HL-60/S4 treated with retinoic acid at 250 ng/mL for 4 days and 3 days (cell line): ENCODE results near the gene STYK1.
"Not testable (repeated sequence)": the region's sequence is repeated elsewhere in the genome, so short reads cannot be mapped to it uniquely, and the experiment has no call there.

Source experiments
- in situ Hi-C: fragments of 300-500 bp; cut with MboI; formaldehyde crosslinking; loops from 2 replicates; pipeline ENCODE4 v1.7.0; 2022; ENCODE audit warnings: low sequenced_read_pairs

STYK1 gene

DNA sequence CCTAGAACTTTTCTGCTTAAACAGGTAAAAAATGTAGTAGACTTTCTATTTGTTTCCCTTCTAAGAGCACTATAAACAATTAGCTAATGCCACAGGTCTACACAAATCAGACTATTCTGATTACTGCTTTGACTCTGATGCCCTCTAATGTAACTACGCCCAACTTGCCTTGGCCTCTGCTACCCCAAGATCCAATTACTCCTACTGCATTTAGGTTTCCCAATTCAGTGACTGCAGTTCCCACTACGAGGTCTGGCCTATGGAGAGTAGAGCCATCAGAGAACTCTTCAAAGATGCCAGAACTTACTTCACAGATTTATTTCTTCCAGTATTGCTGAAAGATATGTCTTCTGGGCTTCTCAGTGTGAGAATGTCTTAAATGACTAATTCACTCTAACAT lies 15.3 kb upstream of the STYK1 start:
- in situ Hi-C loops, result no loop called here

GRCh38 chr12:10688042-10688441 lies 14.2 kb upstream of the STYK1 start:
- in situ Hi-C loops, result no loop called here

- in situ Hi-C loops, result no loop called here
These were observed 1.5 kb downstream of the STYK1 start for GRCh38 chr12:10672231-10672868.

DNA sequence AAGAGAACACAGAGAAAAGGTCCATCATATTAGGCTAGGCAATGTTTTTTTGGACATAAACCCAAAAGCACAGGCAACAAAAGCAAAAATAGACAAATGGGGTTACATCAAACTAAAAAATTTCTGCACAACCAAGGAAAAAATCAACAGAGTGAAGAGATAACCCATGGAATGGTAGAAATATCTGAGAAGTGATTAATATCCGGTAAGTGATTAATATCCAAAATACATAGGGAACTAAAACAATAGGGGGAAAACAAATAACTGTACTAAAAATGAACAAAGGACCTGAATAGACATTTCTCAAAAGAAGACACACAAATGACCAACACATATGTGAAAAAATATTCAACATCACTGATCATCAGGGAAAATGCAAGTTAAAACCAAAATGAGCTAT lies 4.3 kb downstream of the STYK1 start:
- in situ Hi-C loops, result no loop called here

- in situ Hi-C loops, result no loop called here
These were observed 5.3 kb downstream of the STYK1 start for GRCh38 chr12:10668526-10668925.

DNA sequence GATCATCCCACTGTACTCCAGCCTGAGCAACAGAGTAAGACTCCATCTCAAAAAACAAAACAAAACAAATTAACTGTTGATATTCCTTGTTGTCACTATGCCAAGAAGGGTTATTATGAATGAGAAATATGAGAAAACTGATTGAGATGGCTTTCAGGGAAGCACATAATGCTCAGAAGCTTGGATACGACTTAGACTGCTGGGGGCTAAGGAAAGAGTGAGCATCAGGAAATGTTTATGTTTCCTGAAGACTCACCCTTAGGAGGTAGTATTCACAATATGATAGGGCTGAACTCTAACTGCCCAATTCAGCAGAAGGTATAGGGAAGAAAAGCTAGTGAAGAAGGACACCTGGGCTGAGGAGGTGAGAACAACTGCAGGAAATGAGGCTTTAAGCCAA lies 6.3 kb downstream of the STYK1 start:
- in situ Hi-C loops, result no loop called here

GRCh38 chr12:10664499-10664898 lies 9.4 kb downstream of the STYK1 start:
- in situ Hi-C loops, result no loop called here

GRCh38 chr12:10663869-10664268 lies 10.0 kb downstream of the STYK1 start:
- in situ Hi-C loops, result no loop called here

GRCh38 chr12:10661338-10661737 lies 12.5 kb downstream of the STYK1 start:
- in situ Hi-C loops, result no loop called here

DNA sequence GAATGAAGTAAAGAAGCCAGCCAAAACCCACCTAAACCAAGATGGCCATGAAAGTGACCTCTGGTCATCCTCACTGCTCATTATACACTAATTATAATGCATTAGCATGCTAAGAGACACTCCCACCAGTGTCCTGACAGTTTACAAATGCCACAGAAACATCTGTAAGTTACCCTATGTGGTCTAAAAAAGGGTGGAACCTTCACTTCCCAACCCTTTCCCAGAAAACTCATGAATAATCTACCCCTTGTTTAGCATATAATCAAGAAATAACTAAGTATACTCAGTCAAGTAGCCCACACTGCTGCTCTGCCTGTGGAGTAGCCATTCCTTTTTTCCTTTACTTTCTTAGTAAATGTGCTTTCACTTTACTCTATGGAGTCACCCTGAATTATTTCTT lies 19.8 kb downstream of the STYK1 start:
- in situ Hi-C loops, result no loop called here

DNA sequence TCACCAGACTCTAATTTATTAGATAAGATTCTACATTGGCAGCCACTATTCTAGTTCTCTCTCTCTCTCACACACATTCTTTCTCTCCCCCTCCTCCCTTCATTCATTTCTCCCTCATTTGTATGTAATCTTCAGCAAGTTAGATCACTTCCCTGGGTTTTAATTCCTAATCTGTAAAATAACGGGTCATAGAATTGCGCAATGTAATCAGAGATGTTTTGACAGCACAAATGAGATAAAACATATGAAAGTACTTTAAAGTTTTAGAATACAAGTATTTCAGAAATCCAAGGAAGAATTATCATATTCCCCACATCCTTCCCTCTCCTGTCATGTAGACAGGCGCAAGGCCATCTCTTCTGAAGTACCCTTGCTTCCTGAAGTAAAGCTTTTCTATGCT lies 21.7 kb downstream of the STYK1 start:
- in situ Hi-C loops, result no loop called here

DNA sequence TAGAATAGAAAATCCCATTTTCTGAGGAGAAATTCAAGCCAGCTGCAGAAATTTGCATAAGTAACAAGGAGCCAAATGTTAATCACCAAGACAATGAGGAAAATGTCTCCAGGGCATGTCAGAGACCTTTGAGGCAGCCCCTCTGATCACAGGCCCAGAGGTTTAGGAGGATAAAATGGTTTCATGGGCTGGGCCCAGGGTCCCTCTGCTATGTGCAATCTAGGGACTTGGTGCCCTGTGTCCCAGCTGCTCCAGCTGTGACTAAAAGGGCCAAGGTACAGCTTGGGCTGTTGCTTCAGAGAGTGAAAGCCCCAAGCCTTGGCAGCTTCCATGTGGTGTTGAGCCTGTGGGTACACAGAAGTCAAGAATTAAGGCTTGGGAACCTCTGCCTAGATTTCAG lies 27.3 kb downstream of the STYK1 start:
- in situ Hi-C loops, result not testable (repeated sequence)

DNA sequence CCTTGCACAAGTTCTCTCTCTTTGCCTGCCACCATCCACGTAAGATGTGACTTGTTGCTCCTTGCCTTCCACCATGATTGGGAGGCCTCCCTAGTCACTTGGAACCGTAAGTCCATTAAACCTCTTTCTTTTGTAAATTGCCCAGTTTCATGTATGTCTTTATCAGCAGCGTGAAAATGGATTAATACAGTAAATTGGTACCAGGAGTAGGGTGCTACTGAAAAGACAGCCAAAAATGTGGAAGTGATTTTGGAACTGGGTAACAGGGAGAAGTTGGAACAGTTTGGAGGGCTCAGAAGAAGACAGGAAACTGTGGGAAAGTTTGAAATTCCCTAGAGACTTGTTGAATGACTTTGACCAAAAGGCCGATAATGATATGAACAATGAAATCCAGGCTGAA lies 27.9 kb downstream of the STYK1 start:
- in situ Hi-C loops, result no loop called here

DNA sequence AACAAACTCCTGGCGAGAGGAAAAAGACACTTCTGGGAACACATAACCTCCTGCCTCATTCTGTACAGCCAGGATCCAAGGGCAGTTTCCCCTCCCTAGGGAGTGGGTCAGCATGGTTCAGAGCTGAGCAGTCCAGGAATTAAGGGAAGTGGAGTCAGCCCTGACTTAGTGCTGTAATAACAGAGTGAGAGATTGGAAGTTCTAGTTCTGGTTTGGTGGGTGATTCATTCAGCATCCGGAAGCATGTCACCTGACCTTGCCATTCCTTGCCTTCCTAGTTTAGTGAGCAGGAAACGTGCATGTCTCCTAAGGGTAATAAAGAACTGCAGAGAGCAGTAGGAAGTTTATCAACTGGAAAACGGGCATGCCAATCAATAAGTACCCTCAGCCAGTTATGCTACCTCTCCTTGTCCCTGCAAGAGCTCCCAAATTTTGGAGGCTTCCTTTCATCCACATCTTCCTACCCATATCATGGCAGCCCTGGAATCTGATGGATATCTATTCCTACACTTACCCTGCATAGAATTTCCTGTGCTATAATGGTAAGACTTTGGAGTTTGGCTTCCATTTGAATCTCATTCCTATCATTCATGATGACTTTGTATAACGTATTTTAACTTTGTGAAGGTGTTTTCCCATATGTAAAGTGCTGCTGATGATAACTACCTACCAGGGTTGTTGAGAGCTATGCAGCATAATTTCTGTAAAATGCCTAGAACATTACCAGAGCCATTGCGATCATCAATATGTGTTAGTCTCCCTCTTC lies 31.9 kb downstream of the STYK1 start:
- in situ Hi-C loops, result no loop called here

DNA sequence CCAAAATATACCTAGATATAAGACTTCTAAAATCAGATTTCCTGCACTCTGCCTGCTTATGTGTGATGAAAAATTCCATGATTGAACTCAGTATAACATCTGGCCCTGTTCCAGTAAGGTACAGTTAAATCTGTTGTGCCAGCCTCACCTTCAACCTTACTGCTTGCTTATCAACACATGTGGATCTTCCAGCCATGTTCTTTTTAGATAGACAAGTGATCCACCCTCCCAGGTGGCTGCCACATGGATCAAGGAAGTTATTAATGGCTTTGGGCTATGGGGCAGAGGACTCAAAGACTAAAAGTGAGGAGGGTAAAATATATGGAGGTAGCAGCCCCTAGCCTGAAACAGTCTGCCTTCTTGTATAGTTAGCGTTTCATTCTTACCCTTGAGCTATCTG lies 35.1 kb downstream of the STYK1 start:
- in situ Hi-C loops, result no loop called here

GRCh38 chr12:10636611-10637010 lies 37.2 kb downstream of the STYK1 start:
- in situ Hi-C loops, result no loop called here

GRCh38 chr12:10636124-10636523 lies 37.7 kb downstream of the STYK1 start:
- in situ Hi-C loops, result no loop called here

GRCh38 chr12:10635306-10635705 lies 38.5 kb downstream of the STYK1 start:
- in situ Hi-C loops, result no loop called here

DNA sequence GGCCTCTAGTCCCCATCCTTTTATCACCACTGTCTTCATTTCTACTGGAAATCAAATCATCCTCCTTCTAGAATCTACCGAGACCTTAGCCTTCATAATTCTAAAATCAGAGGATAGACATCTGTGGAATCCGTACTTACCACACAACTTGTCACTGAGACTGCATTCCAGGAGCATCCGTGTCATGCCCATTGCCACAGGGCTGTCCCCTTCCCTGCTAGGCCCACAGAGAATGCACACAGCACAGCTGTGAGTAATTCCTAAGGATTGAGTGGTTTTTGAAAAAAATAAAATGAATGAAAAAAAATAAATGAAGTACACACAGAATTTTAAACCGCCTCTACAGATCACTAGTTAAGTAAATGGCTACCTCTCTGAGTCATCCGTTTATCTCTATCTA lies 39.4 kb downstream of the STYK1 start:
- in situ Hi-C loops, result no loop called here

GRCh38 chr12:10633541-10633940 lies 40.3 kb downstream of the STYK1 start:
- in situ Hi-C loops, result no loop called here

DNA sequence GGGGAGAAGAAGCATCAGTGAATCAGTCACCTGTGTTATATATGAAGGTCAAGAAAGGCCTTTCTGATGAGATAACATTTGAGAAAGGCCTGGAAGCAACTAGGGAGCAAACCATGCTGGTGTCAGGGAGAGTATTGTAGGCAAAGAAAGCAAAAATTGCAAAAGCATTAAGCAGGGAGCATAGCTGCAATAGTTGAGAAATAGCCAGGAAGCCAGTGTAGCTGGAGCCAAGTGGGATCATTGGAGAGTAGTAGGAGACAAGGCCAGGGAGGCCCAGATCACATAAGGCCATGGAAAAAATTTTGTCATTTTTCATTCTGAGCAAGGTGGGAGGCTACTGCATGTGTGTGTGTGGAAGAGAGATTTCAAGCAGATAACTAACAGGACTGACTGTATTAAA lies 41.6 kb downstream of the STYK1 start:
- in situ Hi-C loops, result no loop called here

DNA sequence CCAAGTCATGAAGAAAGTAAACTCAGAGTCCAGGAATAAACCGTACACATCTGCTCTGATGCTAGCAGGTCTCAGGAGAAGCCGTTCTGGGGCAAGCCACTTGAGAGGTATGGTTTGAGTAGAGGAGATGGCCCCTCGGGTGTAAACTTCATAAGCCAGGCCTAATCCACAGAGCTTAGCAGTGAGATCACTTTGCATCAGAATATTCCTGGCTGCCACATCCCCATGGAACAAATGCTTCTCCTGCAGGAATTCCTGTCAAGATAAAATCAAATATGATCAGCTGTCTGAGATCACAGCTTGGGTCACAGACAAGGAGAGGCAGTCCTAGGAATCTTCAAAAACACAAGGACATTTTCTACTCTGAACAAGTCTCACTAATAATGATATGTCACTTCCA lies 49.2 kb downstream of the STYK1 start:
- in situ Hi-C loops, result no loop called here

DNA sequence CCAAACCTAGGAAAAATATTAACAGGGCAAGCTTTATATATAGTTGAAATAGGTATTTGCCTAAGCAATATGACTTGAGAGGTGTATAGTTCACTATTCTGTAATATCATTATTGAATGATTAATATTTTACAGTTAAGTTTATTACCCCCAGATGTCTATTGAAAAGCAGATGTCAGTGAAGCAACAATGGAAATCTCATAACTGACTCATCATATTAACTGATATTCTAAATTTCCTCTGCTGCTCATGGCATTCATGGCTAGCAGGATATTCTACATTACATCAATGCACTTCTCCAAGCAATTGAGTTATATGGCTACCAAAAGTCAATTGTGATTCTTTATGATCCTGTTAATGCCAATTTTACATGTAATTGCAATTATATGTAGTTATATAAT lies 50.7 kb downstream of the STYK1 start:
- in situ Hi-C loops, result no loop called here
